Keratinocyte (primary cell): Measurements from ENCODE around the gene HPSE2. TPM values are rescaled to one million over a fixed set of nuclear protein-coding genes. Genes with fewer than 3 reads are reported as not detected.

Experiments used
- DNase-seq: peaks from one replicate; pipeline ENCODE4 v3.0.0-alpha.2; 2011; ENCODE audit warnings: low read depth, missing footprints, low spot score
- FAIRE-seq: peaks from 2 replicates; lab custom pipeline; 2011; peaks lifted over from hg19 to GRCh38; lab: Jason Lieb, UNC
- H2AFZ ChIP-seq: 2 replicates; pipeline ENCODE4 v1.6.0; 2012; ENCODE audit warnings: low read length, control low read depth, inconsistent platforms; ENCODE audit not compliant: control insufficient read depth
- H3K27ac ChIP-seq: 2 replicates; pipeline ENCODE4 v1.5.1; 2011; ENCODE audit warnings: low read length; ENCODE audit not compliant: control insufficient read depth, insufficient read depth
- H3K27me3 ChIP-seq: 3 replicates; pipeline ENCODE4 v1.6.0; 2011; ENCODE audit warnings: low read length; ENCODE audit not compliant: control insufficient read depth, insufficient read depth; ENCODE audit errors: extremely low read depth
- H3K36me3 ChIP-seq, 2 experiments: 2 replicates in 1 of 2; 3 replicates in 1 of 2; pipeline ENCODE4 v1.5.1; 2011; ENCODE audit warnings: low read length in 2 of 2, mild to moderate bottlenecking in 1 of 2; ENCODE audit not compliant: control insufficient read depth in 2 of 2, insufficient read depth in 2 of 2; ENCODE audit errors: extremely low read depth in 1 of 2
- H3K4me1 ChIP-seq: 3 replicates; pipeline ENCODE4 v1.5.1; 2011; ENCODE audit warnings: low read length; ENCODE audit not compliant: control insufficient read depth, insufficient read depth; ENCODE audit errors: extremely low read depth
- H3K4me2 ChIP-seq: 3 replicates; pipeline ENCODE4 v1.6.0; 2011; ENCODE audit warnings: low read depth, low read length; ENCODE audit not compliant: control insufficient read depth, insufficient read depth; ENCODE audit errors: extremely low read depth
- H3K4me3 ChIP-seq, 3 experiments: fragments of 200-600 bp in 1 of 3; sonication (generic) in 1 of 3; 2 replicates in 2 of 3; 3 replicates in 1 of 3; pipeline ENCODE4 v1.5.1; 2011 to 2016; ENCODE audit warnings: low read length in 3 of 3, mild to moderate bottlenecking in 3 of 3, control low read depth in 2 of 3, inconsistent platforms in 1 of 3, low read depth in 1 of 3, mixed read lengths in 1 of 3, mixed run types in 1 of 3, moderate library complexity in 1 of 3; ENCODE audit not compliant: control insufficient read depth in 2 of 3, insufficient read depth in 2 of 3; ENCODE audit errors: extremely low read depth in 1 of 3
- H3K79me2 ChIP-seq: 2 replicates; pipeline ENCODE4 v1.6.0; 2012; ENCODE audit warnings: low read length; ENCODE audit not compliant: control insufficient read depth, insufficient read depth
- H3K9ac ChIP-seq: 3 replicates; pipeline ENCODE4 v1.6.0; 2011; ENCODE audit warnings: low read length; ENCODE audit not compliant: control insufficient read depth, insufficient read depth; ENCODE audit errors: extremely low read depth
- H3K9me1 ChIP-seq: 3 replicates; pipeline ENCODE4 v1.6.0; 2011; ENCODE audit warnings: low read length; ENCODE audit not compliant: control insufficient read depth, insufficient read depth; ENCODE audit errors: extremely low read depth
- H3K9me3 ChIP-seq: 2 replicates; pipeline ENCODE4 v1.5.1; 2012; ENCODE audit warnings: low read depth, low read length; ENCODE audit not compliant: control insufficient read depth
- H4K20me1 ChIP-seq: 3 replicates; pipeline ENCODE4 v1.6.0; 2011; ENCODE audit warnings: low read length; ENCODE audit not compliant: control insufficient read depth, insufficient read depth; ENCODE audit errors: extremely low read depth
- EZH2 ChIP-seq: IDR thresholded peaks from one replicate; pipeline ENCODE4 v1.6.1; 2012; ENCODE audit warnings: inconsistent platforms, mild to moderate bottlenecking, low read length, moderate library complexity
- dilution Hi-C: fragments of 300-500 bp; cut with MboI; formaldehyde crosslinking; loops from one replicate; pipeline ENCODE4 v1.7.0; 2020; ENCODE audit warnings: low sequenced_read_pairs; ENCODE audit not compliant: extremely low pct_ligation_motif_present
- polyA plus RNA-seq, 5 experiments: library from polyadenylated mRNA; depleted of rRNA in 3 of 5; stranded (reverse) in 3 of 5; stranded (forward) in 1 of 5; unstranded in 1 of 5; fragments of >200 nt; gene quantifications; 1 replicate in 1 of 5; 2 replicates in 3 of 5; 3 replicates in 1 of 5; pipeline versions ENCODE4 v1.2.1 to v1.2.3, GENCODE V29; 2011 to 2012; ENCODE audit warnings: missing spikeins in 2 of 5, low read depth in 1 of 5, low replicate concordance in 1 of 5
- TF ChIP-seq, protein P1 (sequence below), 3 experiments: IDR thresholded peaks in 1 of 3; conservative IDR thresholded peaks in 1 of 3; optimal IDR thresholded peaks in 1 of 3; 2 replicates in 2 of 3; 3 replicates in 1 of 3; pipeline versions ENCODE3 to v1.5.1; 2011; ENCODE audit warnings: low read length in 3 of 3, mild to moderate bottlenecking in 3 of 3, moderate library complexity in 2 of 3, control low read depth in 1 of 3, inconsistent platforms in 1 of 3; ENCODE audit not compliant: insufficient read depth in 2 of 3; ENCODE audit errors: extremely low read depth in 1 of 3

Gene HPSE2
- polyA plus RNA-seq, 1 donor (not counting 4 experiments of a cell fraction or from before 2014, with no cell fraction given) = 0.01 TPM

DNA sequence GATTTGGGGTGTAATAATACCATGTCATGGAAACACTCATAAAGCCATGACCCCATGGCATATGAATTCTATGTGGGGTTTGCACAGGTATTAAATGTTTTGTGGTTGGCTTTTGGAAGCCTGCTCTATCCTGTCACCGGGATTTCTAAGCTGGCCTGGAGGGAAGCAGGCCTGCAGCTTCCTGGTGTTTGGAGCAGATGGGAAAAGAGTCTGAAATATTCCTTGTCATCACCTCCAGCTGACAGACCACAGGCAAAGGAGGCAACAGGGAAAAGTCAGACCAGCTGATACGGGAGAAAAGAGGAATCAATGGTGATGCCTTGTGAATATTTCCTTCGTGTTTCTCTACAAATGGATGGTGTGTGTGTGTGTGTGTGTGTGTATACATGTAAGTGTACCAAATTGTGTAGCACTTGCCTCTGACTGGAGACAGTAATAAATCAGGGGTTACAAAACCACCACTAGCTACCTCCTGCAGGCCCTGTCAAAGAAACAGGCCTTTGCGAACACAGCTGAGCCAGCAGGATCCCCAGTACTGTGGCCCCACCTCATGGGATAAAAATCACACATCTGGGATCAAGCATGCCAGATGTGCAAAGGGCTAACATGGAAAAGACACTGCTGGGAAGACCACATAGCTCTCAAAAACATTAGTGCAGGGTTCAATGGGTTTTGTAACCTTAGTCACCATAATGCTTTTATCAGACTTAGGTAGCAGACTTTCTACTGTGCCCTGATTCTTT is 668.1 kb downstream of the HPSE2 start:
- no peaks in the 10 kb centered on the region for H3K4me1 ChIP-seq
- no peak overlapping the region for H3K9ac ChIP-seq
- TF ChIP-seq, protein P1, sequence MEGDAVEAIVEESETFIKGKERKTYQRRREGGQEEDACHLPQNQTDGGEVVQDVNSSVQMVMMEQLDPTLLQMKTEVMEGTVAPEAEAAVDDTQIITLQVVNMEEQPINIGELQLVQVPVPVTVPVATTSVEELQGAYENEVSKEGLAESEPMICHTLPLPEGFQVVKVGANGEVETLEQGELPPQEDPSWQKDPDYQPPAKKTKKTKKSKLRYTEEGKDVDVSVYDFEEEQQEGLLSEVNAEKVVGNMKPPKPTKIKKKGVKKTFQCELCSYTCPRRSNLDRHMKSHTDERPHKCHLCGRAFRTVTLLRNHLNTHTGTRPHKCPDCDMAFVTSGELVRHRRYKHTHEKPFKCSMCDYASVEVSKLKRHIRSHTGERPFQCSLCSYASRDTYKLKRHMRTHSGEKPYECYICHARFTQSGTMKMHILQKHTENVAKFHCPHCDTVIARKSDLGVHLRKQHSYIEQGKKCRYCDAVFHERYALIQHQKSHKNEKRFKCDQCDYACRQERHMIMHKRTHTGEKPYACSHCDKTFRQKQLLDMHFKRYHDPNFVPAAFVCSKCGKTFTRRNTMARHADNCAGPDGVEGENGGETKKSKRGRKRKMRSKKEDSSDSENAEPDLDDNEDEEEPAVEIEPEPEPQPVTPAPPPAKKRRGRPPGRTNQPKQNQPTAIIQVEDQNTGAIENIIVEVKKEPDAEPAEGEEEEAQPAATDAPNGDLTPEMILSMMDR (optimal IDR thresholded peaks at IDR 0.05 in 1 of 3, IDR thresholded peaks at IDR 0.05 in 1 of 3, conservative IDR thresholded peaks at IDR 0.05 in 1 of 3; ENCODE audit: extremely low read depth in 1 of 3, insufficient read depth in 2 of 3, low read length in 3 of 3) = no peak
- TF ChIP-seq EZH2 = no peak
- no peaks in the 10 kb centered on the region for H3K9me1 ChIP-seq
- FAIRE-seq (no peak), DNase-seq (no peak)
- no peaks in the 10 kb centered on the region for H3K27me3 ChIP-seq
- no peak overlapping the region for H3K4me2 ChIP-seq
- H3K27ac ChIP-seq = no peak overlapping the region
- no peaks in the 10 kb centered on the region for H3K79me2 ChIP-seq
- dilution Hi-C loops = no loop called here
- H3K36me3 ChIP-seq = no peaks in the 10 kb centered on the region
- H4K20me1 ChIP-seq = no peaks in the 10 kb centered on the region
- no peak overlapping the region for H2AFZ ChIP-seq
- H3K9me3 ChIP-seq = no peaks in the 10 kb centered on the region
- no peak overlapping the region for H3K4me3 ChIP-seq

DNA sequence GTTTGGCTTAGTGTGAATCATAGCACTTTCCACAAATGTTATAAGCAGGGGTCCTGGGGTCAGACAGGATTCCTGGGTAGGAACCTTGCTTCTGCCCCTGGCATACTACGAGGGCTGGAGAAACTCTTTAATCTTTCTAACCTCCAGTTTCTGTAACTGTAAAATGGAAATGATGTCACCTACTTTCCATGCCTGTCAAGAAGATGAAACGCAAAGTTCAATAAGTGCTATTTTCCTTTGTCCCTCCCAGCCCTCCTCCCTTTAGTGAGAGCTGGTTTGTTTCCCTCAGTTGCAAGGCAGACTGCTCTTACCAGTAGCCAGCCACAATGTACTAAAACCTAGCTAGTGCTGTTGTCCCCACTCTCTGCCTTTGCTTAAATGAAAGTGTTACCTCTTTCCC is 671.8 kb downstream of the HPSE2 start:
- dilution Hi-C loops = no loop called here
- Histone ChIP-seq H3K9ac (no peak overlapping the region), H3K9me3 (no peaks in the 10 kb centered on the region), H3K27ac (no peak overlapping the region), H3K4me1 (no peaks in the 10 kb centered on the region), H3K4me2 (no peak overlapping the region), H3K36me3 (no peaks in the 10 kb centered on the region), H3K4me3 (no peak overlapping the region), H2AFZ (no peak overlapping the region), H4K20me1 (no peaks in the 10 kb centered on the region), H3K27me3 (no peaks in the 10 kb centered on the region), H3K9me1 (no peaks in the 10 kb centered on the region), H3K79me2 (no peaks in the 10 kb centered on the region)
- FAIRE-seq = no peak
- no peak for TF ChIP-seq EZH2
- TF ChIP-seq, protein P1 (optimal IDR thresholded peaks at IDR 0.05 in 1 of 3, IDR thresholded peaks at IDR 0.05 in 1 of 3, conservative IDR thresholded peaks at IDR 0.05 in 1 of 3; ENCODE audit: extremely low read depth in 1 of 3, insufficient read depth in 2 of 3, low read length in 3 of 3) = no peak
- DNase-seq = no peak
